Neural cell (in vitro differentiated cells): ENCODE results near the gene KRT15. TPM values are rescaled to one million over a fixed set of nuclear protein-coding genes. Genes with fewer than 3 reads are reported as not detected.

Experiments used
- H2AFZ ChIP-seq: fragments of 200-600, 300-800 bp; sonication (generic), shearing (Covaris generic); 2 replicates; pipeline ENCODE4 v1.6.0; 2014; ENCODE audit warnings: low read depth, mild to moderate bottlenecking, antibody characterized with exemption, low read length, moderate library complexity
- H3F3A ChIP-seq: fragments of 200-600 bp; shearing (Covaris generic); 2 replicates; pipeline ENCODE4 v1.6.1; 2016; ENCODE audit warnings: mild to moderate bottlenecking, moderate library complexity, mixed read lengths, antibody characterized with exemption, low read length; ENCODE audit not compliant: insufficient read depth, poor library complexity, severe bottlenecking
- H3K27ac ChIP-seq: fragments of 200-600, 300-800 bp; sonication (generic), shearing (Covaris generic); 2 replicates; pipeline ENCODE4 v1.5.1; 2014; ENCODE audit warnings: mild to moderate bottlenecking, low read length, moderate library complexity
- H3K27me3 ChIP-seq: fragments of 300-800, 200-600 bp; sonication (generic), shearing (Covaris generic); 2 replicates; pipeline ENCODE4 v1.6.0; 2014; ENCODE audit warnings: mild to moderate bottlenecking, low read depth, low read length, moderate library complexity; ENCODE audit not compliant: insufficient read depth
- H3K36me3 ChIP-seq: fragments of 300-800, 200-600 bp; sonication (generic), shearing (Covaris generic); 2 replicates; pipeline ENCODE4 v1.5.1; 2014; ENCODE audit warnings: mild to moderate bottlenecking, antibody characterized with exemption, low read length, moderate library complexity; ENCODE audit not compliant: insufficient read depth
- H3K4me2 ChIP-seq: fragments of 300-800, 200-600 bp; sonication (generic), shearing (Covaris generic); 2 replicates; pipeline ENCODE4 v1.6.0; 2014; ENCODE audit warnings: mild to moderate bottlenecking, low read length
- H3K4me3 ChIP-seq: fragments of 300-800, 200-600 bp; sonication (generic), shearing (Covaris generic); 2 replicates; pipeline ENCODE4 v1.5.1; 2014; ENCODE audit warnings: mild to moderate bottlenecking, low read length, moderate library complexity
- H3K79me2 ChIP-seq: fragments of 200-600 bp; shearing (Covaris generic); replicated peaks from 2 replicates; pipeline ENCODE4 v1.6.0; 2014; ENCODE audit warnings: mild to moderate bottlenecking, low read length, moderate library complexity; ENCODE audit not compliant: insufficient read depth
- H3K9ac ChIP-seq: fragments of 300-800, 200-600 bp; sonication (generic), shearing (Covaris generic); 2 replicates; pipeline ENCODE4 v1.6.1; 2016; ENCODE audit warnings: mild to moderate bottlenecking, low read length, mixed read lengths
- H3K9me2 ChIP-seq: fragments of 200-600 bp; shearing (Covaris generic); 2 replicates; pipeline ENCODE4 v1.6.1; 2016; ENCODE audit warnings: mild to moderate bottlenecking, low read length, mixed read lengths; ENCODE audit not compliant: insufficient read depth
- H3K9me3 ChIP-seq: fragments of 200-600, 300-800 bp; sonication (generic), shearing (Covaris generic); 2 replicates; pipeline ENCODE4 v1.6.1; 2016; ENCODE audit warnings: mild to moderate bottlenecking, mixed run types, low read length, moderate library complexity, mixed read lengths
- H4K20me1 ChIP-seq: fragments of 200-600 bp; shearing (Covaris generic); 2 replicates; pipeline ENCODE4 v1.6.1; 2016; ENCODE audit warnings: mild to moderate bottlenecking, mixed run types; ENCODE audit not compliant: insufficient read depth
- CTCF ChIP-seq: fragments of 450-650 bp; IDR thresholded peaks from 2 replicates; pipeline ENCODE4 v1.5.1; 2014; ENCODE audit warnings: antibody characterized with exemption, mild to moderate bottlenecking, moderate library complexity; ENCODE audit not compliant: poor library complexity, severe bottlenecking
- EP300 ChIP-seq: fragments of 450-650 bp; conservative IDR thresholded peaks from 2 replicates; pipeline ENCODE4 v1.6.1; 2014; ENCODE audit warnings: antibody characterized with exemption, mild to moderate bottlenecking, moderate library complexity; ENCODE audit not compliant: poor library complexity, severe bottlenecking
- EZH2 ChIP-seq: fragments of 200-600, 300-800 bp; shearing (Covaris generic), sonication (generic); IDR thresholded peaks from 2 replicates; pipeline ENCODE4 v1.6.1; 2014; ENCODE audit warnings: antibody characterized with exemption, low read length, borderline replicate concordance, mild to moderate bottlenecking; ENCODE audit not compliant: insufficient read depth, poor library complexity, severe bottlenecking
- MXI1 ChIP-seq: fragments of 450-650 bp; conservative IDR thresholded peaks from 2 replicates; pipeline ENCODE4 v1.6.1; 2014; ENCODE audit warnings: antibody characterized with exemption, mild to moderate bottlenecking; ENCODE audit not compliant: poor library complexity, severe bottlenecking
- POLR2AphosphoS5 ChIP-seq: IDR thresholded peaks from 2 replicates; pipeline ENCODE4 v1.6.1; 2012
- RAD21 ChIP-seq: fragments of 450-650 bp; conservative IDR thresholded peaks from 2 replicates; pipeline ENCODE4 v1.6.1; 2014; ENCODE audit warnings: antibody characterized with exemption, mild to moderate bottlenecking, moderate library complexity
- REST ChIP-seq: IDR thresholded peaks from 2 replicates; pipeline ENCODE4 v1.6.1; 2012; ENCODE audit warnings: borderline replicate concordance
- SMC3 ChIP-seq: fragments of 450-650 bp; conservative IDR thresholded peaks from 2 replicates; pipeline ENCODE4 v1.6.1; 2014; ENCODE audit warnings: antibody characterized with exemption, mild to moderate bottlenecking, moderate library complexity; ENCODE audit not compliant: poor library complexity
- TAF1 ChIP-seq: IDR thresholded peaks from 2 replicates; pipeline ENCODE4 v1.6.1; 2012; ENCODE audit warnings: low read depth
- polyA plus RNA-seq: library from polyadenylated mRNA; depleted of rRNA; stranded (reverse); fragments of >200 nt; gene quantifications from 2 replicates; pipeline ENCODE4 v1.2.3, GENCODE V29; 2014

Gene KRT15
- polyA plus RNA-seq, 1 donor from 2014 or later: 0.09 TPM

GRCh38 chr17:41537990-41538389 lies 19.3 kb upstream of the KRT15 start:
- Histone ChIP-seq H3K27me3 (no peaks in the 10 kb centered on the region), H3K79me2 (no peaks in the 10 kb centered on the region), H2AFZ (no peak overlapping the region), H3K36me3 (no peaks in the 10 kb centered on the region), H3K4me3 (no peak overlapping the region), H3K9ac (no peak overlapping the region), H3K9me2 (no peaks in the 10 kb centered on the region), H3K4me2 (no peak overlapping the region), H3K9me3 (no peaks in the 10 kb centered on the region), H3F3A (no peaks in the 10 kb centered on the region), H3K27ac (no peak overlapping the region), H4K20me1 (no peaks in the 10 kb centered on the region)
- TF ChIP-seq CTCF (no peak), EZH2 (no peak), SMC3 (no peak), MXI1 (no peak), RAD21 (no peak), REST (no peak), POLR2AphosphoS5 (no peak), EP300 (no peak), TAF1 (no peak)

GRCh38 chr17:41537614-41537954 lies 18.9 kb upstream of the KRT15 start:
- no peak overlapping the region for H2AFZ ChIP-seq
- no peaks in the 10 kb centered on the region for H3K36me3 ChIP-seq
- no peaks in the 10 kb centered on the region for H4K20me1 ChIP-seq
- H3K9ac ChIP-seq: no peak overlapping the region
- no peak overlapping the region for H3K4me2 ChIP-seq
- no peaks in the 10 kb centered on the region for H3K27me3 ChIP-seq
- no peaks in the 10 kb centered on the region for H3F3A ChIP-seq
- no peaks in the 10 kb centered on the region for H3K9me3 ChIP-seq
- H3K9me2 ChIP-seq: no peaks in the 10 kb centered on the region
- TF ChIP-seq EZH2: no peak
- no peak for TF ChIP-seq RAD21
- TF ChIP-seq SMC3: no peak
- no peak for TF ChIP-seq CTCF
- TF ChIP-seq REST: no peak
- H3K79me2 ChIP-seq: no peaks in the 10 kb centered on the region
- H3K27ac ChIP-seq: no peak overlapping the region
- H3K4me3 ChIP-seq: no peak overlapping the region
